Measurements from ENCODE around the gene HSD17B1. TPM values are rescaled to one million over a fixed set of nuclear protein-coding genes. Genes with fewer than 3 reads are reported as not detected.
A peak's percentile ranks its signal among the peaks of the same experiment; 100 is the strongest.

The HSD17B1 gene
- total and polyA plus RNA-seq, 2 of the 13 experiments (the other 11 are each of a cell fraction or from before 2014, with no cell fraction given), result 0.54 to 0.93 TPM

DNA sequence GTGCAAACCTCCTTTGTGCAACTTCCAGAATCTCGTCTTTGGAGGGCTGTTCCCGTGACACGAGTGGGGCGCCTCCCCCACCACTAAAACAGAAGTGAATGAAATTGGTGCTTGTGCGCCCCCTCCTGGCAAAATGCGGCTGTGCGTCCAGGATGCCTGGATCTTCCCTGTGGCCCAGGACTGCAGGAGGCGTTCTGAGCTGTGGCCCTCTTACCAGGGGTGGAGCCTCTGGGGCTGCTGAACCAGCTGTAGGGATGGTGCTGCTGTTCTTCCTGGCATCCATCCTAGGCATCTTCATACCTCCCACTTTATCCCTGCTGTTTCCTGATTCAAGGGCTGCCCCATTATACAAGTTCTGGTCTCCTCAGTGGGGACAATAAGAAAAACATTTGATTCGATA is 35.2 kb upstream of the HSD17B1 start (continued):
- TF ChIP-seq, protein P1, sequence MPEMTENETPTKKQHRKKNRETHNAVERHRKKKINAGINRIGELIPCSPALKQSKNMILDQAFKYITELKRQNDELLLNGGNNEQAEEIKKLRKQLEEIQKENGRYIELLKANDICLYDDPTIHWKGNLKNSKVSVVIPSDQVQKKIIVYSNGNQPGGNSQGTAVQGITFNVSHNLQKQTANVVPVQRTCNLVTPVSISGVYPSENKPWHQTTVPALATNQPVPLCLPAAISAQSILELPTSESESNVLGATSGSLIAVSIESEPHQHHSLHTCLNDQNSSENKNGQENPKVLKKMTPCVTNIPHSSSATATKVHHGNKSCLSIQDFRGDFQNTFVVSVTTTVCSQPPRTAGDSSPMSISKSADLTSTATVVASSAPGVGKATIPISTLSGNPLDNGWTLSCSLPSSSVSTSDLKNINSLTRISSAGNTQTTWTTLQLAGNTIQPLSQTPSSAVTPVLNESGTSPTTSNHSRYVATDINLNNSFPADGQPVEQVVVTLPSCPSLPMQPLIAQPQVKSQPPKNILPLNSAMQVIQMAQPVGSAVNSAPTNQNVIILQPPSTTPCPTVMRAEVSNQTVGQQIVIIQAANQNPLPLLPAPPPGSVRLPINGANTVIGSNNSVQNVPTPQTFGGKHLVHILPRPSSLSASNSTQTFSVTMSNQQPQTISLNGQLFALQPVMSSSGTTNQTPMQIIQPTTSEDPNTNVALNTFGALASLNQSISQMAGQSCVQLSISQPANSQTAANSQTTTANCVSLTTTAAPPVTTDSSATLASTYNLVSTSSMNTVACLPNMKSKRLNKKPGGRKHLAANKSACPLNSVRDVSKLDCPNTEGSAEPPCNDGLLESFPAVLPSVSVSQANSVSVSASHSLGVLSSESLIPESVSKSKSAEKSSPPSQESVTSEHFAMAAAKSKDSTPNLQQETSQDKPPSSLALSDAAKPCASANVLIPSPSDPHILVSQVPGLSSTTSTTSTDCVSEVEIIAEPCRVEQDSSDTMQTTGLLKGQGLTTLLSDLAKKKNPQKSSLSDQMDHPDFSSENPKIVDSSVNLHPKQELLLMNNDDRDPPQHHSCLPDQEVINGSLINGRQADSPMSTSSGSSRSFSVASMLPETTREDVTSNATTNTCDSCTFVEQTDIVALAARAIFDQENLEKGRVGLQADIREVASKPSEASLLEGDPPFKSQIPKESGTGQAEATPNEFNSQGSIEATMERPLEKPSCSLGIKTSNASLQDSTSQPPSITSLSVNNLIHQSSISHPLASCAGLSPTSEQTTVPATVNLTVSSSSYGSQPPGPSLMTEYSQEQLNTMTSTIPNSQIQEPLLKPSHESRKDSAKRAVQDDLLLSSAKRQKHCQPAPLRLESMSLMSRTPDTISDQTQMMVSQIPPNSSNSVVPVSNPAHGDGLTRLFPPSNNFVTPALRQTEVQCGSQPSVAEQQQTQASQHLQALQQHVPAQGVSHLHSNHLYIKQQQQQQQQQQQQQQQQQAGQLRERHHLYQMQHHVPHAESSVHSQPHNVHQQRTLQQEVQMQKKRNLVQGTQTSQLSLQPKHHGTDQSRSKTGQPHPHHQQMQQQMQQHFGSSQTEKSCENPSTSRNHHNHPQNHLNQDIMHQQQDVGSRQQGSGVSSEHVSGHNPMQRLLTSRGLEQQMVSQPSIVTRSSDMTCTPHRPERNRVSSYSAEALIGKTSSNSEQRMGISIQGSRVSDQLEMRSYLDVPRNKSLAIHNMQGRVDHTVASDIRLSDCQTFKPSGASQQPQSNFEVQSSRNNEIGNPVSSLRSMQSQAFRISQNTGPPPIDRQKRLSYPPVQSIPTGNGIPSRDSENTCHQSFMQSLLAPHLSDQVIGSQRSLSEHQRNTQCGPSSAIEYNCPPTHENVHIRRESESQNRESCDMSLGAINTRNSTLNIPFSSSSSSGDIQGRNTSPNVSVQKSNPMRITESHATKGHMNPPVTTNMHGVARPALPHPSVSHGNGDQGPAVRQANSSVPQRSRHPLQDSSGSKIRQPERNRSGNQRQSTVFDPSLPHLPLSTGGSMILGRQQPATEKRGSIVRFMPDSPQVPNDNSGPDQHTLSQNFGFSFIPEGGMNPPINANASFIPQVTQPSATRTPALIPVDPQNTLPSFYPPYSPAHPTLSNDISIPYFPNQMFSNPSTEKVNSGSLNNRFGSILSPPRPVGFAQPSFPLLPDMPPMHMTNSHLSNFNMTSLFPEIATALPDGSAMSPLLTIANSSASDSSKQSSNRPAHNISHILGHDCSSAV (CRISPR knock-in tag; IDR thresholded peaks at IDR 0.05; ENCODE audit: borderline replicate concordance), result no peak
- TF ChIP-seq NFKBIZ (CRISPR knock-in tag; IDR thresholded peaks at IDR 0.05) (no peak), ZNF263 (CRISPR knock-in tag; IDR thresholded peaks at IDR 0.05) (0 out of 2 replicates have a peak, but pooled peaks have one; percentile 23), ZNF33B (CRISPR knock-in tag; IDR thresholded peaks at IDR 0.05) (no peak), ZNF841 (CRISPR knock-in tag; IDR thresholded peaks at IDR 0.05; ENCODE audit: borderline replicate concordance) (no peak), AGO1 (IDR thresholded peaks at IDR 0.05; ENCODE audit: low read depth, low read length, poor library complexity, severe bottlenecking) (no peak), ZNF615 (CRISPR knock-in tag; IDR thresholded peaks at IDR 0.05; ENCODE audit: borderline replicate concordance) (no peak), ZFP37 (CRISPR knock-in tag; IDR thresholded peaks at IDR 0.05; ENCODE audit: borderline replicate concordance) (peak; percentile 81; the same call in 1 of the 2 replicates), ZNF251 (CRISPR knock-in tag; IDR thresholded peaks at IDR 0.05) (no peak), CREM (IDR thresholded peaks at IDR 0.05) (no peak), CREM (CRISPR knock-in tag; IDR thresholded peaks at IDR 0.05) (no peak), ZNF878 (CRISPR knock-in tag; IDR thresholded peaks at IDR 0.05) (no peak), KDM5A (IDR thresholded peaks at IDR 0.05; ENCODE audit: borderline replicate concordance, low read length) (no peak), ATM (IDR thresholded peaks at IDR 0.05; ENCODE audit: borderline replicate concordance) (no peak), ZC3H13 (CRISPR knock-in tag; IDR thresholded peaks at IDR 0.05) (no peak), ZSCAN9 (CRISPR knock-in tag; IDR thresholded peaks at IDR 0.05; ENCODE audit: borderline replicate concordance) (peak; percentile 36; the same call in 1 of the 2 replicates), ZKSCAN5 (CRISPR knock-in tag; IDR thresholded peaks at IDR 0.05) (no peak)
- TF ChIP-seq, protein P2, sequence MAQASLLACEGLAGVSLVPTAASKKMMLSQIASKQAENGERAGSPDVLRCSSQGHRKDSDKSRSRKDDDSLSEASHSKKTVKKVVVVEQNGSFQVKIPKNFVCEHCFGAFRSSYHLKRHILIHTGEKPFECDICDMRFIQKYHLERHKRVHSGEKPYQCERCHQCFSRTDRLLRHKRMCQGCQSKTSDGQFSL (CRISPR knock-in tag; IDR thresholded peaks at IDR 0.05), result peak; percentile 88
- TF ChIP-seq, protein P3, sequence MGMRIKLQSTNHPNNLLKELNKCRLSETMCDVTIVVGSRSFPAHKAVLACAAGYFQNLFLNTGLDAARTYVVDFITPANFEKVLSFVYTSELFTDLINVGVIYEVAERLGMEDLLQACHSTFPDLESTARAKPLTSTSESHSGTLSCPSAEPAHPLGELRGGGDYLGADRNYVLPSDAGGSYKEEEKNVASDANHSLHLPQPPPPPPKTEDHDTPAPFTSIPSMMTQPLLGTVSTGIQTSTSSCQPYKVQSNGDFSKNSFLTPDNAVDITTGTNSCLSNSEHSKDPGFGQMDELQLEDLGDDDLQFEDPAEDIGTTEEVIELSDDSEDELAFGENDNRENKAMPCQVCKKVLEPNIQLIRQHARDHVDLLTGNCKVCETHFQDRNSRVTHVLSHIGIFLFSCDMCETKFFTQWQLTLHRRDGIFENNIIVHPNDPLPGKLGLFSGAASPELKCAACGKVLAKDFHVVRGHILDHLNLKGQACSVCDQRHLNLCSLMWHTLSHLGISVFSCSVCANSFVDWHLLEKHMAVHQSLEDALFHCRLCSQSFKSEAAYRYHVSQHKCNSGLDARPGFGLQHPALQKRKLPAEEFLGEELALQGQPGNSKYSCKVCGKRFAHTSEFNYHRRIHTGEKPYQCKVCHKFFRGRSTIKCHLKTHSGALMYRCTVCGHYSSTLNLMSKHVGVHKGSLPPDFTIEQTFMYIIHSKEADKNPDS (CRISPR knock-in tag; IDR thresholded peaks at IDR 0.05), result no peak
- TF ChIP-seq, protein P4, sequence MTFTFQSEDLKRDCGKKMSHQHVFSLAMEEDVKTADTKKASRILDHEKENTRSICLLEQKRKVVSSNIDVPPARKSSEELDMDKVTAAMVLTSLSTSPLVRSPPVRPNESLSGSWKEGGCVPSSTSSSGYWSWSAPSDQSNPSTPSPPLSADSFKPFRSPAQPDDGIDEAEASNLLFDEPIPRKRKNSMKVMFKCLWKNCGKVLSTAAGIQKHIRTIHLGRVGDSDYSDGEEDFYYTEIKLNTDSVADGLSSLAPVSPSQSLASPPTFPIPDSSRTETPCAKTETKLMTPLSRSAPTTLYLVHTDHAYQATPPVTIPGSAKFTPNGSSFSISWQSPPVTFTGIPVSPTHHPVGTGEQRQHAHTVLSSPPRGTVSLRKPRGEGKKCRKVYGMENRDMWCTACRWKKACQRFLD (CRISPR knock-in tag; IDR thresholded peaks at IDR 0.05; ENCODE audit: borderline replicate concordance), result no peak
